Tibial nerve (tissue), 4 donors: ENCODE data around the gene RBM33. TPM values are rescaled to one million over a fixed set of nuclear protein-coding genes. Genes with fewer than 3 reads are reported as not detected.

ENCODE experiments used
- DNase-seq, 2 donors: peaks; one replicate each; pipeline ENCODE4 v3.0.0-alpha.2; 2019; ENCODE audit warnings: low spot score in 2 of 2
- H3K27ac ChIP-seq, 4 donors: fragments of 200-600 bp; sonication (generic) in 3 of 4; one replicate each; pipeline ENCODE4 v1.5.1; 2017 to 2019; ENCODE audit warnings: mild to moderate bottlenecking in 1 of 4
- H3K27me3 ChIP-seq, 2 donors: fragments of 200-600 bp; sonication (generic) in 1 of 2; one replicate each; pipeline versions ENCODE4 v1.5.1 to v1.6.0; 2017 to 2019
- H3K36me3 ChIP-seq, 3 donors: fragments of 200-600 bp; sonication (generic); one replicate each; pipeline ENCODE4 v1.5.1; 2018 to 2019
- H3K4me1 ChIP-seq, 4 donors: fragments of 200-600 bp; sonication (generic) in 3 of 4; one replicate each; pipeline ENCODE4 v1.5.1; 2017 to 2019
- H3K4me3 ChIP-seq, 4 donors: fragments of 200-600 bp; sonication (generic) in 3 of 4; one replicate each; pipeline ENCODE4 v1.5.1; 2017 to 2019; ENCODE audit warnings: mild to moderate bottlenecking in 1 of 4, moderate library complexity in 1 of 4
- H3K9me3 ChIP-seq, 4 donors: fragments of 200-600 bp; sonication (generic) in 3 of 4; one replicate each; pipeline ENCODE4 v1.5.1; 2017 to 2019
- CTCF ChIP-seq, 5 experiments: fragments of 200-600 bp in 3 of 5; fragments of 450-650 bp in 2 of 5; sonication (generic) in 3 of 5; IDR thresholded peaks; one replicate each; pipeline ENCODE4 v1.5.1; 2016 to 2019; ENCODE audit warnings: antibody characterized with exemption in 5 of 5, mild to moderate bottlenecking in 3 of 5, moderate library complexity in 2 of 5
- EP300 ChIP-seq, 2 donors: sonication (generic); formaldehyde crosslinking; IDR thresholded peaks; one replicate each; pipeline ENCODE4 v1.6.1; 2017; ENCODE audit warnings: antibody characterized with exemption in 2 of 2, mild to moderate bottlenecking in 1 of 2
- POLR2A ChIP-seq, 2 donors: fragments of 450-650 bp; IDR thresholded peaks; one replicate each; pipeline ENCODE4 v1.6.1; 2017; ENCODE audit warnings: antibody characterized with exemption in 2 of 2, mild to moderate bottlenecking in 2 of 2, moderate library complexity in 2 of 2
- WGBS, 2 donors: methylation state at CpG; one replicate each; pipeline ENCODE4 v1.1.5; 2018; 5-methylcytosine and 5-hydroxymethylcytosine counted together
- total RNA-seq, 4 donors: library from RNA; depleted of rRNA; stranded (reverse); fragments of >200 nt; gene quantifications; one replicate each; pipeline ENCODE4 v1.1.0, GENCODE V29; 2016

Gene RBM33
- total RNA-seq, 4 donors from 2014 or later, result 85.0 to 92.4 (median 88.3) TPM

- Histone ChIP-seq H3K4me1 (peaks cover 0 to 81% (median 36%) of the 10 kb centered on the region in 4 donors), H3K36me3 (no peaks in the 10 kb centered on the region), H3K4me3 (peak overlapping the region; percentile 18 to 42 (median 32)), H3K27me3 (peaks cover 0 to 87% of the 10 kb centered on the region in 2 donors), H3K27ac (peak overlapping the region; percentile 46 to 78 (median 60)), H3K9me3 (no peaks in the 10 kb centered on the region)
- TF ChIP-seq EP300 (IDR thresholded peaks at IDR 0.05) (no peak), CTCF (IDR thresholded peaks at IDR 0.05) (no peak), POLR2A (IDR thresholded peaks at IDR 0.05) (no peak)
- WGBS, 2 donors, result 4% methylated on average over 11 to 16 of the region's 18 CpGs
- DNase-seq, result no peak
These were observed 161.3 kb downstream of the RBM33 start for GRCh38 chr7:155805826-155806095.

- peaks cover 0 to 87% of the 10 kb centered on the region in 2 donors for H3K27me3 ChIP-seq
- no peaks in the 10 kb centered on the region for H3K36me3 ChIP-seq
- no peak for DNase-seq
- no peaks in the 10 kb centered on the region for H3K9me3 ChIP-seq
- H3K4me3 ChIP-seq, result peak overlapping the region; percentile 18 to 42 (median 32)
- 25 to 28% methylated on average over 30 to 42 of the region's 47 CpGs for WGBS, 2 donors
- H3K27ac ChIP-seq, result peak overlapping the region; percentile 46 to 78 (median 60)
- H3K4me1 ChIP-seq, result peaks cover 0 to 84% (median 36%) of the 10 kb centered on the region in 4 donors
- TF ChIP-seq POLR2A (IDR thresholded peaks at IDR 0.05) (no peak), CTCF (IDR thresholded peaks at IDR 0.05) (no peak), EP300 (IDR thresholded peaks at IDR 0.05) (no peak)
These were observed 161.8 kb downstream of the RBM33 start for GRCh38 chr7:155806096-155806871.

DNA sequence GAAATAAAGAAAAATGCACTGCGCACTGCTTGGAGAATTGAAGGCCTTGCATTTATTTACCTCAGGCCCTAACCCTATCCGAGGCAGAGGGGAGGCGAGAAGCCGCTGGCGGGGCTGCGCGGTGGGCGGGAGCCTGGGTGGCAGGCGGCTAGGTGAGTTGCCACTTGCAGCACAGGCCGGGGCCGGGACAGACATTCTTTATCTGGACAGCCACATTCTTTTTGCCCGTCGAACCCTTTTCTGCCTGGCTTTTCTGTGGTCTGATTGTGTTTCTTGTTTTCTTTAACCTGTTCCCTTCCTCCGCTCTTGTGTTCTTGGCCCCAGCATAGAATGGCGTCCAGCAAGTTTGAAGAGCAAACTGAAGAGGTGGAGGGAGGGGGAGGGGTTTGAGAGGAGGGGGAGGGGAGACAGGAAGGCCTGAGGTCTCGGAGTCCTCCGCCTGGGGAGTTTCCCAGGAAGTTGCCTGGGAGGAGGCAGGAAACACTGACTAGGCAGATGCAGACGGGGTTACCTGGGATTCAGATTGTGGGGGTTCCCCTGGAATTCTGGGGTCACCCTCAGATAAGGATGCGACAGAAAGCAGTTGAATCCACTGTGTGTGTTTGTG is 162.7 kb downstream of the RBM33 start:
- no peak for TF ChIP-seq EP300 (IDR thresholded peaks at IDR 0.05)
- TF ChIP-seq CTCF (IDR thresholded peaks at IDR 0.05), result no peak
- TF ChIP-seq POLR2A (IDR thresholded peaks at IDR 0.05), result no peak
- DNase-seq, result no peak
- Histone ChIP-seq H3K4me3 (peak overlapping the region in 1 of 4 donors; percentile 46), H3K36me3 (no peaks in the 10 kb centered on the region), H3K27ac (peak overlapping the region in 2 of 4 donors; percentile 73 to 78), H3K4me1 (peaks cover 0 to 88% (median 36%) of the 10 kb centered on the region in 4 donors), H3K27me3 (peaks cover 0 to 87% of the 10 kb centered on the region in 2 donors), H3K9me3 (no peaks in the 10 kb centered on the region)
- 39% methylated on average over 19 of the region's 19 CpGs for WGBS, 2 donors

DNA sequence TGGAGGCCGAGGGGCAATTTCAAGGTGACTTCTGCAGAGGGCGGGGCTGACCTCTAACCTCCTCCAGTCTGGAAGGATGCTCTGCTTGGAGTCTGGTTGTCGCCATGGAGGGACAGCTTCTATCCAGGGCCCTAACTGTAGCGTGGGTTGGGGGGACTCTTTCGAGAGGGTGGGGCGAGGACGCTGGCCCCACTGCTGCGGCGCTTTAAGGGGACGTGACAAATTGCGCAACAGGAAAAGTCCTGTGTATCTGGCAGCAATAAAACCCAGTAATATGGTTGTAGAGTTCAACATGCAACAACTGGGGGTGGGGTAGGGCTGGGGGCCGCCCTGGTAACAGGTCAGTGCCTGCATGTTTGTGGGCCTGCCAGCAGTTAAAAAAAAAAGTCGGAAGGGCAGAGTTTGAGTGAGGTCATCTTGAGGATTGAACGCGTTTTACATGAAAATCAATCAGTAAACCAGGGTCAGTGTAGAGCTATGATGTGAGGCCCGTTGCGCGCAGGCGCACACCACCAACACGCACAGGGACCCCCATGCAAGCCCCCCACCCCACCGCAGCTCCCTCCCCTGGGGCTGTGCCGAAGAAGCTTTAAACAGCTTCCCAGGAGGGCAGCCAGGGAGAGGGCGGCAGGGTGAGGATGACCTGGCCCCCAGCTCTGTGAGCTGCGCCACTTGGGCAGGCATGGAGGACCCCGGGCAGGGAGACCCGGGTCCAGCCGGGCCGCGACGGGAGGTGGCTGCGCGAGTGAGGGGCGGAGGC is 163.5 kb downstream of the RBM33 start:
- WGBS, 2 donors, result 7 to 9% methylated on average over 20 to 31 of the region's 33 CpGs
- TF ChIP-seq CTCF (IDR thresholded peaks at IDR 0.05) (no peak), POLR2A (IDR thresholded peaks at IDR 0.05) (no peak), EP300 (IDR thresholded peaks at IDR 0.05) (no peak)
- no peaks in the 10 kb centered on the region for H3K36me3 ChIP-seq
- peaks cover 0 to 86% (median 36%) of the 10 kb centered on the region in 4 donors for H3K4me1 ChIP-seq
- H3K9me3 ChIP-seq, result no peaks in the 10 kb centered on the region
- H3K27ac ChIP-seq, result peak overlapping the region; percentile 48 to 78 (median 69)
- H3K4me3 ChIP-seq, result peak overlapping the region; percentile 15 to 46 (median 37)
- DNase-seq, result no peak
- peaks cover 0 to 90% of the 10 kb centered on the region in 2 donors for H3K27me3 ChIP-seq
